GM18951 (cell line): ENCODE data around the gene BCL2.

Experiments
- POLR2A ChIP-seq: IDR thresholded peaks from 4 replicates; pipeline ENCODE4 v1.6.1; 2011; ENCODE audit warnings: mild to moderate bottlenecking; ENCODE audit not compliant: insufficient read length, insufficient read depth; ENCODE audit errors: extremely low read depth
- in situ Hi-C: fragments of 300-500 bp; cut with MboI; formaldehyde crosslinking; loops from one replicate; pipeline ENCODE4 v1.12.0; 2022; ENCODE audit warnings: low sequenced_read_pairs, mixed read lengths, inconsistent platforms; ENCODE audit not compliant: unreplicated experiment

The BCL2 gene

GRCh38 chr18:63073481-63073880 lies 246.1 kb downstream of the BCL2 start:
- no peak for TF ChIP-seq POLR2A
- in situ Hi-C loops, result no loop called here
